ENCODE results near the gene BMP2K.

BMP2K gene

GRCh38 chr4:78772526-78773091 lies 3.5 kb upstream of the BMP2K start:
- Histone ChIP-seq H3K9me3 (ENCODE audit: control insufficient read depth, low read length) (no peaks in the 10 kb centered on the region), H3K9ac (no peak overlapping the region), H3K27ac (no peak overlapping the region), H3K4me3 (ENCODE audit: low read depth, low read length) (no peak overlapping the region), H3K27me3 (ENCODE audit: control insufficient read depth, insufficient read depth, low read length) (no peaks in the 10 kb centered on the region), H3K4me1 (no peaks in the 10 kb centered on the region), H2AFZ (no peak overlapping the region), H3K36me3 (ENCODE audit: control insufficient read depth, insufficient read depth, low read length) (no peaks in the 10 kb centered on the region), H3K79me2 (no peaks in the 10 kb centered on the region), H3K4me2 (ENCODE audit: low read length) (no peak overlapping the region)
- no peak for TF ChIP-seq CTCF (IDR thresholded peaks at IDR 0.05)

- Histone ChIP-seq H3K4me1 (no peaks in the 10 kb centered on the region), H3K9me3 (ENCODE audit: control insufficient read depth, low read length) (no peaks in the 10 kb centered on the region), H3K27me3 (ENCODE audit: control insufficient read depth, insufficient read depth, low read length) (no peaks in the 10 kb centered on the region), H3K79me2 (no peaks in the 10 kb centered on the region), H3K9ac (no peak overlapping the region), H3K4me3 (ENCODE audit: low read depth, low read length) (no peak overlapping the region), H3K36me3 (ENCODE audit: control insufficient read depth, insufficient read depth, low read length) (no peaks in the 10 kb centered on the region), H3K4me2 (ENCODE audit: low read length) (no peak overlapping the region), H2AFZ (peak overlapping the region; percentile 66), H3K27ac (no peak overlapping the region)
- no peak for TF ChIP-seq CTCF (IDR thresholded peaks at IDR 0.05)
Observed at GRCh38 chr4:78774417-78774816, 1.7 kb upstream of the BMP2K start.

- peak overlapping the region; percentile 66 for H2AFZ ChIP-seq
- no peak for TF ChIP-seq CTCF (IDR thresholded peaks at IDR 0.05)
- H3K9me3 ChIP-seq (ENCODE audit: control insufficient read depth, low read length) = no peaks in the 10 kb centered on the region
- H3K4me2 ChIP-seq (ENCODE audit: low read length) = peak overlapping the region; percentile 94
- H3K79me2 ChIP-seq = no peaks in the 10 kb centered on the region
- H3K36me3 ChIP-seq (ENCODE audit: control insufficient read depth, insufficient read depth, low read length) = no peaks in the 10 kb centered on the region
- no peaks in the 10 kb centered on the region for H3K4me1 ChIP-seq
- no peaks in the 10 kb centered on the region for H3K27me3 ChIP-seq (ENCODE audit: control insufficient read depth, insufficient read depth, low read length)
- H3K9ac ChIP-seq = peak overlapping the region; percentile 2
- peak overlapping the region; percentile 88 for H3K27ac ChIP-seq
- peak overlapping the region; percentile 96 for H3K4me3 ChIP-seq (ENCODE audit: low read depth, low read length)
Observed at GRCh38 chr4:78775303-78776078, 659 bp upstream of the BMP2K start.

GRCh38 chr4:78776729-78777575 lies 802 bp downstream of the BMP2K start:
- H3K4me1 ChIP-seq = no peaks in the 10 kb centered on the region
- H3K4me3 ChIP-seq (ENCODE audit: low read depth, low read length) = peak overlapping the region; percentile 68
- no peaks in the 10 kb centered on the region for H3K79me2 ChIP-seq
- no peak overlapping the region for H3K9ac ChIP-seq
- no peak for TF ChIP-seq CTCF (IDR thresholded peaks at IDR 0.05)
- H2AFZ ChIP-seq = peak overlapping the region; percentile 78
- H3K27ac ChIP-seq = peak overlapping the region; percentile 49
- H3K4me2 ChIP-seq (ENCODE audit: low read length) = peak overlapping the region; percentile 68
- no peaks in the 10 kb centered on the region for H3K36me3 ChIP-seq (ENCODE audit: control insufficient read depth, insufficient read depth, low read length)
- H3K27me3 ChIP-seq (ENCODE audit: control insufficient read depth, insufficient read depth, low read length) = no peaks in the 10 kb centered on the region
- H3K9me3 ChIP-seq (ENCODE audit: control insufficient read depth, low read length) = no peaks in the 10 kb centered on the region

Measured in parathyroid adenoma (tissue), 2 donors.